Kidney (tissue), 14 donors: ENCODE data around the gene CBX3. TPM values are rescaled to one million over a fixed set of nuclear protein-coding genes. Genes with fewer than 3 reads are reported as not detected.
"Not testable (repeated sequence)": the region's sequence is repeated elsewhere in the genome, so short reads cannot be mapped to it uniquely, and the experiment has no call there.

ENCODE experiments used
- DNase-seq, 5 donors: peaks; one replicate each; pipeline ENCODE4 v3.0.0-alpha.2; 2013 to 2020
- FAIRE-seq: peaks from 2 replicates; lab custom pipeline; 2012; peaks lifted over from hg19 to GRCh38; lab: Jason Lieb, UNC
- H3K27ac ChIP-seq, 2 donors: one replicate each; pipeline ENCODE4 v1.7.0; 2013; ENCODE audit warnings: low read depth in 2 of 2, low read length in 2 of 2, inconsistent platforms in 1 of 2
- H3K27me3 ChIP-seq: one replicate; pipeline ENCODE4 v1.7.1; 2013; ENCODE audit warnings: low read length, inconsistent platforms; ENCODE audit not compliant: control insufficient read depth, insufficient read depth
- H3K36me3 ChIP-seq, 3 donors: one replicate each; pipeline versions ENCODE4 v1.7.0 to v1.7.1; 2013; ENCODE audit warnings: low read length in 3 of 3, control low read depth in 1 of 3, inconsistent platforms in 1 of 3; ENCODE audit not compliant: insufficient read depth in 3 of 3, control insufficient read depth in 2 of 3
- H3K4me1 ChIP-seq, 3 donors: one replicate each; pipeline versions ENCODE4 v1.7.0 to v1.7.1; 2013; ENCODE audit warnings: low read length in 3 of 3, inconsistent platforms in 1 of 3, low read depth in 1 of 3; ENCODE audit not compliant: control insufficient read depth in 2 of 3, insufficient read depth in 2 of 3
- H3K4me3 ChIP-seq, 3 donors: one replicate each; pipeline versions ENCODE4 v1.7.0 to v1.8.1; 2013; ENCODE audit warnings: low read length in 3 of 3, control low read depth in 1 of 3, inconsistent platforms in 1 of 3
- H3K9ac ChIP-seq, 3 donors: one replicate each; pipeline versions ENCODE4 v1.7.0 to v1.7.1; 2013; ENCODE audit warnings: low read length in 3 of 3, control low read depth in 1 of 3, inconsistent platforms in 1 of 3
- H3K9me3 ChIP-seq, 3 donors: one replicate each; pipeline versions ENCODE4 v1.7.0 to v1.7.1; 2013; ENCODE audit warnings: low read length in 3 of 3, control low read depth in 1 of 3, inconsistent platforms in 1 of 3; ENCODE audit not compliant: control insufficient read depth in 2 of 3, insufficient read depth in 1 of 3
- intact Hi-C: fragments of 100-400 bp; cut with DNase I; formaldehyde crosslinking; loops from one replicate; pipeline ENCODE4 v1.11.1; 2022
- polyA plus RNA-seq: library from polyadenylated mRNA; stranded (reverse); fragments of 350-450 nt; fragmentation: Illumina TruSeq; extraction: RNeasy Lipid Tissue Mini Kit (QIAGEN cat#74804); gene quantifications from one replicate; pipeline ENCODE4 v1.2.3, GENCODE V29; 2014; ENCODE audit warnings: low read depth, low replicate concordance; ENCODE audit not compliant: insufficient read depth
- total RNA-seq: library from RNA; stranded (reverse); fragmentation: NEBNext Ultra II Directional; extraction: Animal tissue kit (Norgen Biotek cat#: 25700); gene quantifications from one replicate; pipeline ENCODE4 v1.2.1, GENCODE V29; 2021
- TF ChIP-seq, protein P1 (sequence below): IDR thresholded peaks from 3 replicates; pipeline ENCODE4 v1.5.1; 2012; ENCODE audit warnings: mild to moderate bottlenecking, moderate library complexity, borderline replicate concordance; ENCODE audit not compliant: insufficient read depth; ENCODE audit errors: extremely low read depth
- donor health status: control.
- donor health status: control.
- donor health status: control.
- donor health status: control.
- donor health status: control.
- donor health status: DM: yes; HTN: yes; CAD: no.
- donor health status: Normal renal cell carcinoma (clear cell type).

Gene CBX3
- total and polyA plus RNA-seq, 2 donors from 2014 or later: 92.4 to 120 TPM

DNA sequence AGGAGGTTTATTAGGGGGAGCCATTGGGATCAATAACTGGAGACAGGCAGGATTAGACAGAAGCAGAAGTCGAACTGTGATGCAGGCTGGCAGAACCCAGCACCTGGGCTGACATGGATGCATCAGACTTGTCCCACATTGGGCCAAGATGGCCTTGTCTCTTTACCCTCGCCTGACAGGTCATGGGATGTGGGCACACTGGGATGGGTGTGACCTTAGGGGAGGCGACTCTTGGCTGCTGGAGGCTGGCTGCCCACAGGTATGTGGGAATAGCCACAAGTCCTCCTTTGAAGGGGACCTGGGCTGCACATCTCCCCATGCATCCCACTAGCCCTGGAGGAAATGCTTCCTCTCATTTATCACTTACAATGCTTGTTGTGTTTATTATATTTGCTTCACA is 32.3 kb upstream of the CBX3 start:
- intact Hi-C loops: no loop called here
- Histone ChIP-seq H3K9ac (no peak overlapping the region), H3K9me3 (no peaks in the 10 kb centered on the region), H3K4me3 (no peak overlapping the region), H3K36me3 (no peaks in the 10 kb centered on the region), H3K27ac (no peak overlapping the region), H3K27me3 (no peaks in the 10 kb centered on the region), H3K4me1 (peaks cover 0 to 7% (median 0%) of the 10 kb centered on the region in 3 donors)
- TF ChIP-seq, protein P1, sequence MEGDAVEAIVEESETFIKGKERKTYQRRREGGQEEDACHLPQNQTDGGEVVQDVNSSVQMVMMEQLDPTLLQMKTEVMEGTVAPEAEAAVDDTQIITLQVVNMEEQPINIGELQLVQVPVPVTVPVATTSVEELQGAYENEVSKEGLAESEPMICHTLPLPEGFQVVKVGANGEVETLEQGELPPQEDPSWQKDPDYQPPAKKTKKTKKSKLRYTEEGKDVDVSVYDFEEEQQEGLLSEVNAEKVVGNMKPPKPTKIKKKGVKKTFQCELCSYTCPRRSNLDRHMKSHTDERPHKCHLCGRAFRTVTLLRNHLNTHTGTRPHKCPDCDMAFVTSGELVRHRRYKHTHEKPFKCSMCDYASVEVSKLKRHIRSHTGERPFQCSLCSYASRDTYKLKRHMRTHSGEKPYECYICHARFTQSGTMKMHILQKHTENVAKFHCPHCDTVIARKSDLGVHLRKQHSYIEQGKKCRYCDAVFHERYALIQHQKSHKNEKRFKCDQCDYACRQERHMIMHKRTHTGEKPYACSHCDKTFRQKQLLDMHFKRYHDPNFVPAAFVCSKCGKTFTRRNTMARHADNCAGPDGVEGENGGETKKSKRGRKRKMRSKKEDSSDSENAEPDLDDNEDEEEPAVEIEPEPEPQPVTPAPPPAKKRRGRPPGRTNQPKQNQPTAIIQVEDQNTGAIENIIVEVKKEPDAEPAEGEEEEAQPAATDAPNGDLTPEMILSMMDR: no peak
- no peak for FAIRE-seq
- no peak for DNase-seq

DNA sequence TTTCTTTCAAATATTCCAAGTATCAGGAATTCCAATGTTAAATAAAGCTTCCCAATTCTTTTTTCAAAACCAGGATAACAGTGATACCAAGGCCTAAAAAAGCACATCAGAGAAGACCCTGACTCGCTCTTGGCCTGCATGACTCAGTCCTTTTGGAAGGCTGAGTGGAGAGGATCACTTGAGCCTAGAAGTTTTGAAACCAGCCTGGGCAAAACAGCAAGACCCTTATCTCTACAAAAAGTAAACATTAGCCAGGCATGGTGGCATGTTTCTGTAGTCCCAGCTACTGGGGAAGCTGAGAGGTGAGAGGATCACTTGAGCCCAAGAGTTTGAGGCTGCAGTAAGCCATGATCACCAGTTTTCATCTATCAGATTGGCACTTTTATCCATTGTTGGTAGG is 30.9 kb upstream of the CBX3 start:
- Histone ChIP-seq H3K9me3 (no peaks in the 10 kb centered on the region), H3K9ac (no peak overlapping the region), H3K27me3 (no peaks in the 10 kb centered on the region), H3K27ac (no peak overlapping the region), H3K4me1 (peaks cover 0 to 7% (median 0%) of the 10 kb centered on the region in 3 donors), H3K36me3 (no peaks in the 10 kb centered on the region), H3K4me3 (no peak overlapping the region)
- no peak for DNase-seq
- intact Hi-C loops: no loop called here
- TF ChIP-seq, protein P1: no peak
- FAIRE-seq: no peak

DNA sequence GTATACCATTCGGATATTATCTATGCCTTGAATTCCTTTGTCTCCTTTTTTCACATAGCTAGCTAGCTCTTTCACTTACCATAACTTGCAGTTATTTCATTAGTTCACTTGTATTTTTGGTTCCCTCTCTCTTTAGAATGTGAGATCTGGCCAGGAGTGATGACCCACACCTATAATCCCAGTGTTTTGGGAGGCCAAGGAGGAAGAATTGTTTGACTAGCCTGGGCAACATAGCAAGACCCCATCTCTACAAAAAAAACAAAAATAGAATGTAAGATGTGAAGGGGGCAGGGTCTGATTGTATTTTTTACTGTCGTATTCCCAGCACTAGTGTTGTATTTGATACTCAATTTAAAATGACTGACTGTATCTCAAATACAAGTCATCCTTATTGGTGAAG is 29.9 kb upstream of the CBX3 start:
- intact Hi-C loops: no loop called here
- TF ChIP-seq, protein P1: no peak
- no peak for DNase-seq
- H3K27ac ChIP-seq: no peak overlapping the region
- H3K4me3 ChIP-seq: no peak overlapping the region
- no peak overlapping the region for H3K9ac ChIP-seq
- FAIRE-seq: no peak
- H3K9me3 ChIP-seq: no peaks in the 10 kb centered on the region
- no peaks in the 10 kb centered on the region for H3K36me3 ChIP-seq
- H3K27me3 ChIP-seq: no peaks in the 10 kb centered on the region
- peaks cover 0 to 6% (median 0%) of the 10 kb centered on the region in 3 donors for H3K4me1 ChIP-seq

DNA sequence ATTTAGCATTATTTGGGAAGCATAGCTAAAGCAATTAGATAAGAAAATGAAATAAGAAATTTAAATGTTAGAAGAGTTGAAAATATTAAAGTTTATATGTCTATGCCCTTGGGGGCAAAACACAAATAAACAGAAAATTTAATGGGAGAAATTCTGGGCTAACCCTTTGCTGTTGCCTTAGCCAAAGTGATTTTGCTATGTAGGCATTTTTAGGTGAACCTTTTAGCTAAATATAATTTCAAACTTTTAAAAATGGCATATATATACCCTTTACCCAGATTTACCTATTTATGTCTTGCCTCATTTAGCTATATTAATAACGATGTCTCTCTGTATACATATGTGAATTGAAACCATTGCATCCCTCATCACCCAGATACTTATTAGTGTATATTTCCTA is 29.5 kb upstream of the CBX3 start:
- H3K9me3 ChIP-seq: no peaks in the 10 kb centered on the region
- H3K36me3 ChIP-seq: no peaks in the 10 kb centered on the region
- no peak overlapping the region for H3K27ac ChIP-seq
- no peak overlapping the region for H3K9ac ChIP-seq
- no peak overlapping the region for H3K4me3 ChIP-seq
- TF ChIP-seq, protein P1: no peak
- H3K27me3 ChIP-seq: no peaks in the 10 kb centered on the region
- no peak for FAIRE-seq
- H3K4me1 ChIP-seq: peaks cover 0 to 2% (median 0%) of the 10 kb centered on the region in 3 donors
- intact Hi-C loops: no loop called here
- no peak for DNase-seq

DNA sequence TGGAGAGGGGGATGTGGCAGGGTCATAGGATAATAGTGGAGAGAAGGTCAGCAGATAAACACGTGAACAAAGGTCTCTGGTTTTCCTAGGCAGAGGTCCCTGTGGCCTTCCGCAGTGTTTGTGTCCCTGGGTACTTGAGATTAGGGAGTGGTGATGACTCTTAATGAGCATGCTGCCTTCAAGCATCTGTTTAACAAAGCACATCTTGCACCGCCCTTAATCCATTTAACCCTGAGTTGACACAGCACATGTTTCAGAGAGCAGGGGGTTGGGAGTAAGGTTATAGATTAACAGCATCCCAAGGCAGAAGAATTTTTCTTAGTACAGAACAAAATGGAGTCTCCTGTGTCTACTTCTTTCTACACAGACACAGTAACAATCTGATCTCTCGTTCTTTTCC is 25.6 kb upstream of the CBX3 start:
- H3K9ac ChIP-seq, H3K9me3 ChIP-seq, FAIRE-seq, H3K4me1 ChIP-seq, H3K27ac ChIP-seq, H3K27me3 ChIP-seq, intact Hi-C loops, DNase-seq, H3K4me3 ChIP-seq, H3K36me3 ChIP-seq: not testable (repeated sequence)
